Measurements from ENCODE around the gene WWTR1.

GRCh38 chr3:149610351-149611105, 47.3 kb downstream of the WWTR1 start:
- TF ChIP-seq CTCF (IDR thresholded peaks at IDR 0.05; ENCODE audit: extremely low read depth in 1 of 2, insufficient read depth in 1 of 2, low read depth in 1 of 2, low read length in 2 of 2) (no peak), EZH2 (IDR thresholded peaks at IDR 0.05; ENCODE audit: borderline replicate concordance, low read depth, low read length, severe bottlenecking) (no peak)
